HG03139 (cell line): ENCODE data around the gene GRIFIN.
"Not testable (repeated sequence)": the region's sequence is repeated elsewhere in the genome, so short reads cannot be mapped to it uniquely, and the experiment has no call there.

Source experiments
- ATAC-seq: cut with Tn5 transposase; IDR thresholded peaks from one replicate; pipeline ENCODE4 v1.9.1; 2021; ENCODE audit not compliant: unreplicated experiment

The GRIFIN gene

DNA sequence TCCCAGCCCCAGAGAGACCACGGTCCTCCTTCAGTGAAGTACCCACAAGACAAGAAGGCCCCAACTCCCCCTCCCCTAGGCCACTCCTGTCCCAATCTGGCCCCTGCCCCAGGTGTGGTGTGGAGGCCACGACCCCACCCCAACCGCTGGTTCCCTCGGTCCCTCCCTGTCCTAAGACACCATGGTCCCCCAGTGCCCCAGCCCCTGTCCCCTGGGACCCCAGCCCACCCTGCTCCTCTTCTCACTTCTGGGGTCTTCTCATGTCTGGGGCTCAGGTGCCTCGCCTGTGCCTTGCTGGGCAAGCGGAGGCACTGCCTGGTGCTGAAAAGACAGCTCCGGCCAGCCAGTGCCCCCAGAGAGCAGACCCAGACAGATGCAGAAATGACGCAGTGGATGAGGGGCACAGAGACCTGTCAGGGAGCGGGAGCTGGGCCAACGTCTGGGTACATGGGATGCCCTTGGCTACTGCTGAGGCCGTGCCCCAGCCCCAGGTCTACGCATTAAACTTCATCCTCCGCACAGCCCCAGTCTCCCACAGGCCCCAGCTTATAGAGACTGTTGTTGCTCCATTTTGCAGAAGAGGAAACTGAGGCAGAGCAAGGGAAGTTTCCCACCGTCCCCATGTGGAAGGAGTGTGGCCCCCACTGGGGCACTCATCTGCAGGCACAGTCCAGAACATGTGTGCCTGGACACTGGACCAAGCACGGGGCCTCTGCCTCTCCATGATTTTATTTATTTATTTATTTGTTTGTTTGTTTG, 14.8 kb downstream of the GRIFIN start:
- no peak for ATAC-seq

DNA sequence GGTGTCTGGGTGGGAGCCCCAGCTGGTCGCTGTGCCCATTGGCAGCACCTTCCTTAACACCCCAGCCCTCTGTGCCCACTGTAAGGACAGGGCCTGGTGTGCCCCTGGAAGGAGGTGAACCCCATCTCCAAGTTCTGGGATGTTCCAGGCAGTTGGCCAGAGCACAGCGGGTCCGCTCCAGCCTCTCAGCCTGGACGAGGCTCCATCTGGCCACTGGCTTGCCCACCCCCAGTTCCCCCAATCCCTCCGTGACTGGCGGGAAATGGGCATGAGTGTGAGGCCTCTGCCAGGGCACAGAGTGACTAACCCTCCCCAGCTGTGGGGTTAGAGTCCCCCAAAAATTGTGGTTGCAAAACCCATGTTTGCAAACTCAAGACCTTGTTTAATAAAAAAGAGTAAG, 15.6 kb downstream of the GRIFIN start:
- no peak for ATAC-seq

DNA sequence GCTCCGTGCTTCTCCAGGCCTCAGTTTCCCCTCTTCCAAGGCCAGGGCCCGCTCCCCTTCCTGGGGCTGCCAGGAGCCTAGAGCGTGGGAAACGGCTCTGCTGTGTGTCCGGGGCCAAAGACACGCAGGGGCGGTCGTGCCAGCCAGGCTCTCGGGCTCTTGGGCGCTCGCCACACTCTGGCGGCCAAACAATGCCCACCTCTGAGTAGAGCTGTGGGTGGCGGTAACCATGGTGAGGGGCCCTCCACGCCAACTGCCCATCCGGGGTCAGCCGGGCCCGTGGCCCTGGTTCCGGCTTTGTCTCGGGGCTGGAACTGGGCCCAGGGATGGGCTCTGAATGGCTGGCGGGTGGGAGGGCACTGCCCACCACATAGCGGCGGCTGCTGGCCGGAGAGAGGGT, 16.0 kb downstream of the GRIFIN start:
- no peak for ATAC-seq

DNA sequence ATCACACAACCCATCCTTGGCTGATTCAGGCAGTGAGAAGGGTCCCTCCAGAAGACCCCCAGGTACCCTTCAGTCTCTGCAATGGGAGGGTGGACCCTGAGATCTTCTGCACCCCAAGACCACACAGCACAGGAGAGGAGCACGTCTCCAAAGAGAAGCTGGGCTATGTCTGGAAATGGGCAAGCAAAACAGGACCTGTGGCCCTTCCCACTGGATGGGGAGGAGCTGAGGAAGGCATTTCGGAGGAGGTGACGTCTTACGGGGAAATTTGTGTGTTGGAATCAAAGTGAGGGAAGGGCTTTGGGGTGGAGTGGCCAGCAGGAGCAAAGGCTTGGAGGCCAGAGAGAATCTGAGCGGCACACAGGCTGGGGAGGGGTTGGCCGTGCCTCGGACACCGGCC, 16.5 kb downstream of the GRIFIN start:
- no peak for ATAC-seq

- ATAC-seq: not testable (repeated sequence)
These were observed 22.3 kb downstream of the GRIFIN start for GRCh38 chr7:2453849-2454248.

- ATAC-seq: no peak
These were observed 23.4 kb downstream of the GRIFIN start for GRCh38 chr7:2452643-2453270.

GRCh38 chr7:2452074-2452507, 24.1 kb downstream of the GRIFIN start:
- ATAC-seq: peak; percentile 37

GRCh38 chr7:2451171-2452073, 24.8 kb downstream of the GRIFIN start:
- ATAC-seq: peak; percentile 63

DNA sequence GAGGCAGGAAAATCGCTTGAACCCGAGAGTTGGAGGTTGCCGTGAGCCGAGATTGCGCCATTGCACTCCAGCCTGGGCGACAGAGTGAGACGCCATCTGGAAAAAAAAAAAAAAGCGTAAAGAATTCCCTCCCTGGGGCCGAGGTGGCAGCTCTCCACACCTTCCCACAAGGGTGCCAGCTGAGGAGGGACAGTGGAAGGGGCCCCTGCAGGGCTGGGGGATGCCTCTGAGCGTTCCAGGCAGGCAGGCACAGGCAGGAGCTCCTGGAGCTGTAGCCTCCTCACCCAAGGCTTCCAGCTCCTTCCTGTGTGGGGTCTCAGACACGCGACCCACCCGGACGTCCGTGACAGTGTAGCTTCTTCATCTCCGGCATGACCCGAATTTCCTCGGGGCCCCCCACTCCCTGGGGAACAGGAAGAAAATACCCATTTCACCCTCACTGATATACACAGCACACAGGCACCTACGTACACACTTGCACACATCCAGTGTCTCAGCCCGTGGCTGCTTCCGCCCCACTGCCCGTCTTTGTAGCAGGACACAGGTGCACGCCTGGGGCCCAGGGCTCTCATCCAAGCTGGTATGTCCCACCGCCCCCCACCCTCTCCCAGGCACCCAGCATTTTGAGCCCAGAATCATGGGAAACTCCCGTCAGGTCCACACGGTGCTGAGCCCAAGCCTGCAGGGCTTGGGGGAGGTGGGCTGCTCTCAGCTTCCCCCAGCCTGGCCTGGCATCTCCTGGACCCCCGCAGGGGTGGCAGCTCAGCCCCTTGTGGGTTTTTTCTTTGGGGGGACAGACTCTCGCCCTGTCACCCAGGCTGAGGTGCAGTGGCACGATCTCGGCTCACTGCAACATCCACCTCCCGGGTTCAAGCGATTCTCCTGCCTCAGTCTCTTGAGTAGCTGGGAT, 25.7 kb downstream of the GRIFIN start:
- ATAC-seq: no peak

- ATAC-seq: no peak
These were observed 29.5 kb downstream of the GRIFIN start for GRCh38 chr7:2446676-2447075.

DNA sequence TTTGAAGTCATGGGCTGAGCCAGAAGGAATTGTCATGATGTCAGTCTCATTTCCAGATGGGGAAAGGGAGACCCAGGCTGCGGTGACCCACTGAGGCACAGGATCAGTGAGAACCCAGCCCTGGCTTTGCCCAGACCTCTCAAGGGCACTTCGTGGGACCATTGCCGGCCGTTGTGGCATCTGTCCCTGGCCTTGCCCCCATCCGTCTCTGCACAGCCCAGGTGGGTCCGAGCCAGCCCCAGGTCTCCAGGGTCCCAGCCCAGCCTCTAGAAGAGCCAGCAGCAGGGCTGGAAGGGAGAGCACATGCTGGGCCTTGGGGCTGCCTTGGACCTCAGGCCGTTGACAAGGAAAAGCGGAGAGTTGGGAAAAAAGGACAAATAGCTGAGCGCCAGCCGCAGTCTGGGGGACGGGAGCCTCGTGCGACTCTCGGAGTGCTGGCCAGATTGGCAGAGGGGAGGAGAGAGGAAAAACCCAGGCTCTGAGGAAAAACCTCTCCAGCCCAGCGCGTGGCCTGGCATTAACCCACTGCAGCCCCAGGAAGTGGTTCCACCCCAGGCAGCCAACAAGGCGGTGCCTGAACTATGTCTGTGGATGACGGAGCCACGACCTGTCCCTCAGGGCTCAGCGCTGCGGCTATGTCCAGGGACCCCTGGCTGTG, 30.2 kb downstream of the GRIFIN start:
- ATAC-seq: no peak

DNA sequence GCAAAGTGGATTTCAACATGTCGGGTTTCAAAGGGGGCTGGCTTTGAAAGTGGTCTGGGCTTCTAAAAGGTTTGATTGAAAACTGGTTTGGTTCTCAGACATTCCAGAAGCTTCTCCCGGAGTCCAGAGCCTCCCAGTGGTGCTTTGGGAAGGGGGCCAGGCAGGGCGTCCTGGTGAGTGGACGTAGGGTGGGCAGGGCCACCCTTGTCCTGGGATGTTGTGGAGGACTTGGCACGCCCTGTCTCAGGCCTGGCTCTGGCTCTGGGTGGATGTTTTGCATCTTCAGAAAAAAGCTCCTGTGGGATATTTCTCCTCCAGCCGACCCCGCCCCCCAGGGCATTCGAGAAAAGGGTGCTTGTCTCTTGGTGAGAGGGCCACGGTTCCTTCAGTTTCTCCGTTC, 31.2 kb downstream of the GRIFIN start:
- ATAC-seq: no peak

GRCh38 chr7:2444476-2444875, 31.7 kb downstream of the GRIFIN start:
- no peak for ATAC-seq

DNA sequence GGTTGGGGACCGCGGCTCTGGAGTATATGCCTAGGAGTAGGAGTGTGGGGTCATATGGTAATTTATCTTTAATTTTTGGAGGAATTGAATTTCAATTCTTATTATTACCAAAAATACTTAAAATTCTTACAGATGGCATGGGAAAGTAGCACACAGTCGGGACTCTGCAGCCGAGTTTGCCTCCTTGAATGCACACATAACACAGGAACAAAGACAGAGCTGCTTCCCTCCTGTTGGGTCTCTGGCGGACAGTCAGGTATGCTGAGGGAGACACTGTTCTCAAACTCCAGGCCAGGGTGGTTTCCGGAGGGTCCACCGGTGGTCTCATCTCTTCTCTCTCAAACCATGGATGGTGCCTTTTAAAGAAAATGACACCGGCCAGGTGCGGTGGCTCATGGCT, 32.7 kb downstream of the GRIFIN start:
- no peak for ATAC-seq

DNA sequence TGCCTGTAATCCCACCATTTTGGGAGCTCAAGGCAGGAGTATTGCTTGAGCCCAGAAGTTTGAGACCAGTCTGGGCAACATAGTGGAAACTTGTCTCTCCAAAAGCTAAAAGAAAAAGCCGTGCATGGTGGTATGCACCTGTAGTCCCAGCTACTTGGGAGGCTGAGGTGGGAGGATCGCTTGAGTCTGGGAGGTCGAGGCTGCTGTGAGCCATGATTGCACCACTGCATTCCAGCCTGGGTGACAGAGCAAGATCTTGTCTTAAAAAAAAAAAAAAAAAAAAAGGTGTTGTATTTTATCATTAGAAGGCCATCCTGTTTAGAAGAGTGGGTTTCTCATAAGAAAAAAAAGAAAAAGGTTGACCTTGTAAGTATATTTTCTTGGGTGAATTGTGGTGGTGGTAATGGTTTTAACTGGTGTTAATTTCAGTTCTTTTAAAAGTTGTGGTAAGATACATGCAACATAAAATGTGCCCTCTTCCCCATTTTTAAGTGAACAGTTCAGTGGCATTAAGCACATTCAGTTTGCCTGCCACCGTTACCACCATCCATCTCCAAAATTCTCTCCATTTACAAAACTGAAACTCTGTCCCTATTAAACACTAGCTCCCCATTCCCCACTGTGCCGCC, 34.7 kb downstream of the GRIFIN start:
- ATAC-seq: no peak

DNA sequence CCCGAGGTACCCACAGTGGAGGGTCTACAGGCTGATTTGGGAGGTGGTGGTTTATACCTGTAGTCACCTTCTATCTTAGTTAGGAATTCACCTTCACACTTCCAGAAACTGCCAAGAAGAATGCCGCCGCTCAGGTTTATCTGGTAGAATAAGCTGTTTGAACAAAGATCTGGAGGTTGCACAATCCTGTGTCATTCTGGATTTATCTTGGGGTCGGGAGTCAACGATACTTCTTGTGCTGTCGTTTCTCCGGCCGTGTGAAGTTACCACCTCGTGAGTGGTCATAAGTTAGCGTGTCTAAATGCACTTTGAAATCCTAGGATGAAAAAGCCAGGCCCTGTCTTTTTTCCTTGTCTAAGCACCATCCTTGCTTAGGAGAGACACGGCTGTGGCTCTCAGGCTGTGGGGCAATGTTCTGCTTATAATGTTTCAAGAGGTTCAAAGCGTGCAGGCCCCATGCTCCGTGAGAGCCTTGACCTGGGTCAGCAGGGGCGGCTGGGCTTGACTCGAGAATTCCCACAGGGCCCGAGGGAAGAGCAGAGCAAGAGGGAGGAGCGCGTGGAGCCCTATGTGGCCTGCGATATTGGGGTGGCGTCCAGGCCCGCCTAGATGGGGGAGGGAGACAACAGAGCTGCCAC, 35.5 kb downstream of the GRIFIN start:
- no peak for ATAC-seq

DNA sequence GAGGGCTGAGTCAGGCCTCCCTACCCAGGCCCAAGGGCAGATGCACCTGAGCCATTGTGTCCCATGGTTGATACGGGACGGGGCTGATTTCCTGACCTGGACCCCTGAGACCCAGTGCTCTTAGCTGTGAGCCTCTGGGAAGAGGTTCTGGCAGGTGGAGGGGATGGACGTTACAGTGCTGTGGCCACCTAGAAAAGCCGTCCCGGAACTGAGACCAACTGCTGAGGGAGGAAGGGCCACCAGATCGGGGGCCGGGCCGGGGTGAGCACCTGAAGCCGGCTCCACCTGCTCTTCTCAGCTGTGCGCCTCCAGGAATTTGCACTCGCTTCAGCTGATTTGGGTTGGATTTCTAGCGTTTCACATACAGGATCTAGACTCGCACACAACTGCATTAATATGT, 37.4 kb downstream of the GRIFIN start:
- no peak for ATAC-seq

- no peak for ATAC-seq
These were observed 38.0 kb downstream of the GRIFIN start for GRCh38 chr7:2438186-2438585.

GRCh38 chr7:2437537-2438148, 38.6 kb downstream of the GRIFIN start:
- no peak for ATAC-seq
